Nephron progenitor cell (in vitro differentiated cells): ENCODE results near the gene LARGE2.

ENCODE experiments used
- DNase-seq: peaks from one replicate; pipeline ENCODE4 v3.0.0; 2021
- H3K27ac Mint-ChIP-seq: 2 replicates; pipeline ENCODE4 v1.8.0; 2021; ENCODE audit warnings: mild to moderate bottlenecking, moderate library complexity, mixed read lengths
- H3K27me3 Mint-ChIP-seq: 2 replicates; pipeline ENCODE4 v1.8.0; 2021; ENCODE audit warnings: mild to moderate bottlenecking, low read depth, mixed read lengths; ENCODE audit not compliant: poor library complexity
- H3K36me3 Mint-ChIP-seq: 2 replicates; pipeline ENCODE4 v1.8.0; 2021; ENCODE audit warnings: low read depth, mixed read lengths
- H3K4me1 Mint-ChIP-seq: 2 replicates; pipeline ENCODE4 v1.8.0; 2021; ENCODE audit warnings: mixed read lengths
- H3K4me3 Mint-ChIP-seq: 2 replicates; pipeline ENCODE4 v1.8.0; 2021; ENCODE audit warnings: mild to moderate bottlenecking, moderate library complexity, mixed read lengths
- H3K9me3 Mint-ChIP-seq: 2 replicates; pipeline ENCODE4 v1.8.0; 2021; ENCODE audit warnings: mild to moderate bottlenecking, moderate library complexity, mixed read lengths
- TF ChIP-seq, protein P1 (sequence below): fragments of 200-600 bp; sonication (generic); IDR thresholded peaks from 2 replicates; pipeline ENCODE4 v1.5.0; 2021; ENCODE audit warnings: antibody characterized with exemption

LARGE2 gene

DNA sequence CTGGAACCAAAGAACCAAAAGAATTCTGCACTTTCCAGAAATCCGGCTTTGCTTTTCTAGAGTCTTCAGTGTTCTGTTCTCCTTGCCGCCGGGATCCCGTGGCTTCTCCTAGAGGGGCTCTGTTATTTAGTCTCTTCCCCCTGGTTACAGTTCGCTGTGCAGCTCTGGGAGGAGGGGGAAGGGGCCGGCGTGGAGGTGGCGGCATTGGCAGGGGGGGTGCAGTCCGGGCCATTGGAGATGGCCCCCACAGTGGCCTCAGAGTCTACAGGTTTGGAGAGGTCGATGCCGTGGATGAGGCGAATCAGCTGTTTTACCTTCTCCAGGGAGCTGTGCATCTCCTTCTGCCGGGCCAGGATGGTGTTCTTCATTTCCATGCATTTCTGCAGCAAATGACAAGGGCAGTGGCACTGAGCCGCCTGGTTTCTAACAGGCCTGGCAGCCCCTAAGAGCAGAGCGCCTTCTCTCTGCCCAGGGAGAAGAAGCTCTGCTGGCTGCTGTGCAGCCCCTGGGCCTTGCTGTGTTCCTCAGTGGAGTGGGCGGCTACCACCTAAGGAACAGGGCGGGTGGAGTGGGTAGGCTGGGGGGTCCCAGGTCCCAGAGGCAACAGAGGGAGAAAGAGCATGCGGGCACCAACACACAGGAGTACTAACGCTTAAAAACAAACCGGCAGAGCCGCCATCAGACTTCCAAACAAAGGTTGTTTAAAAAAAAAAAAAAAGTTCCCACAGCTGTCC lies 11.6 kb downstream of the LARGE2 start:
- Mint-ChIP-seq H3K36me3 (peaks cover 50% of the 10 kb centered on the region), H3K4me1 (peaks cover 44% of the 10 kb centered on the region), H3K27ac (no peak overlapping the region), H3K9me3 (no peaks in the 10 kb centered on the region), H3K27me3 (peaks cover 6% of the 10 kb centered on the region), H3K4me3 (no peak overlapping the region)
- DNase-seq, result no peak
- TF ChIP-seq, protein P1, sequence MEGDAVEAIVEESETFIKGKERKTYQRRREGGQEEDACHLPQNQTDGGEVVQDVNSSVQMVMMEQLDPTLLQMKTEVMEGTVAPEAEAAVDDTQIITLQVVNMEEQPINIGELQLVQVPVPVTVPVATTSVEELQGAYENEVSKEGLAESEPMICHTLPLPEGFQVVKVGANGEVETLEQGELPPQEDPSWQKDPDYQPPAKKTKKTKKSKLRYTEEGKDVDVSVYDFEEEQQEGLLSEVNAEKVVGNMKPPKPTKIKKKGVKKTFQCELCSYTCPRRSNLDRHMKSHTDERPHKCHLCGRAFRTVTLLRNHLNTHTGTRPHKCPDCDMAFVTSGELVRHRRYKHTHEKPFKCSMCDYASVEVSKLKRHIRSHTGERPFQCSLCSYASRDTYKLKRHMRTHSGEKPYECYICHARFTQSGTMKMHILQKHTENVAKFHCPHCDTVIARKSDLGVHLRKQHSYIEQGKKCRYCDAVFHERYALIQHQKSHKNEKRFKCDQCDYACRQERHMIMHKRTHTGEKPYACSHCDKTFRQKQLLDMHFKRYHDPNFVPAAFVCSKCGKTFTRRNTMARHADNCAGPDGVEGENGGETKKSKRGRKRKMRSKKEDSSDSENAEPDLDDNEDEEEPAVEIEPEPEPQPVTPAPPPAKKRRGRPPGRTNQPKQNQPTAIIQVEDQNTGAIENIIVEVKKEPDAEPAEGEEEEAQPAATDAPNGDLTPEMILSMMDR, result no peak

DNA sequence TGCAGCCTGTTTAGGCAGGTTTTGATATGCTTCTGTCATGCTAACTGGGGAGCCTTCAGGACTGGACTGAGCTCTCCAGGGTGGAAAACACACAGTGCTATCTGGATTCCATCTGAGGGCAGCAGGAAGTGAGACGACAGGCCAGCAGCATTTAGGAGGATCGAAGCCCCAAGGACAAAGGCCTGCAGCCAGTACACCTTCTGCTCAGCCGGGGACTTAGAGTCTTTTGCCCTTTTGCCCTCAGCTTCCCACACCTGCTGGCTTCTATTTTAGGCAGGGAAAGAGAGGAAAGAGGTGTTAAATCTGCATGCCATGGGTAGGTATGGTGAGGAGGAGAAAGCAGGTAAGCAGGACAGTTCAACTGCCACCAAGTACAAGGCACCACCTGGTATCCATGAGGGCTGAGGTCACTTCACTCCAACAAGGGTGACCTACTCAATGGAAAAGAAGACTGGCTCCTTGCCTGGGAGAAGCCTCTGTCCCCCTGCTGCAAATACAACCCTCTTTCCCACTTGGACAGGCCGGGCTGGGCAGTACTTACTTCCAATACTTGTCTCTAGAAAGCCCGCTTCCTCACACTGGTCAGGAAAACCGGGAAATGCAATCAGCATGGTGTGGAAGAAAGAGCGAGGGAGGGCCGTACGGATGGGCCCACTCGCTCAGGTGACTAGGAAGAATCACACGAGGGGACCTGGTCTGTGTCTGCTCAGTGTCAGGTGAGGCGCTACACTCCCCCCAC lies 12.3 kb downstream of the LARGE2 start:
- peaks cover 50% of the 10 kb centered on the region for H3K36me3 Mint-ChIP-seq
- H3K4me3 Mint-ChIP-seq, result no peak overlapping the region
- H3K27me3 Mint-ChIP-seq, result peaks cover 4% of the 10 kb centered on the region
- H3K9me3 Mint-ChIP-seq, result no peaks in the 10 kb centered on the region
- peak overlapping the region; percentile 36 for H3K27ac Mint-ChIP-seq
- DNase-seq, result no peak
- peaks cover 37% of the 10 kb centered on the region for H3K4me1 Mint-ChIP-seq
- TF ChIP-seq, protein P1, result no peak

DNA sequence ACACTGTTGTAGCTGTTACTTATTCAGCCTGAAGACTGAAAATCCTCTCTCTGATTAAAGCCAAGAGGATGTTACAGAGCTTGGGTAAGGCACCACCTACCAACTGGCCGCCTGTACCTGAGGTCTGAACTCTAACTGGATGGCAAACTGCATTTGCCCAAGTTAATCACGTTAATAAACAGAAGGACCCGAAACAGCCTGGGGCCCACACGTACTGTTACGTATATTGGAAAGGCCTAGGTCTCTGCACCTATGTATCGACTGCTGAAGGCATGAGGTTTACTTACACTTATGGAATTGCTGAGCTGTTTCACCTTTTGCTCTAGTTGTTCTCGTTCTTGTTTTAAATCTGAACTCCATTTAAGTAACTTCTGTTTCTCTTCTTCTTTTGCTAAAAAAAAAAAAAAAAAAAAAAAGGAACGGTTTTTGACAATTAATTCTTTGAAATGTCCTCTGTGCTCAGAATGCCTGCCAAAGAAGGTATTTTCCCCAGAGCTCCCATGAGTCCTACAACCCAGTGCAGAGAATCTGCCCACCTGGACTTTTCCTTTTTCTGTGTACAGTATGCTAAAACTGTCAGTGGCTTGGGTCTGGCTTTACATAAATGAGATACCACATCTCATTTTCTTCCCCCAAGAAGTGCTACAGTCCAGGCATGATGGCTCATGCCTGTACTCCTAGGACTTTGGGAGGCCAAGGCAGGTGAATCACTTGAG lies 13.1 kb downstream of the LARGE2 start:
- Mint-ChIP-seq H3K4me1 (peaks cover 31% of the 10 kb centered on the region), H3K36me3 (peaks cover 52% of the 10 kb centered on the region), H3K27ac (no peak overlapping the region), H3K27me3 (no peaks in the 10 kb centered on the region), H3K9me3 (no peaks in the 10 kb centered on the region), H3K4me3 (no peak overlapping the region)
- TF ChIP-seq, protein P1, result no peak
- no peak for DNase-seq

DNA sequence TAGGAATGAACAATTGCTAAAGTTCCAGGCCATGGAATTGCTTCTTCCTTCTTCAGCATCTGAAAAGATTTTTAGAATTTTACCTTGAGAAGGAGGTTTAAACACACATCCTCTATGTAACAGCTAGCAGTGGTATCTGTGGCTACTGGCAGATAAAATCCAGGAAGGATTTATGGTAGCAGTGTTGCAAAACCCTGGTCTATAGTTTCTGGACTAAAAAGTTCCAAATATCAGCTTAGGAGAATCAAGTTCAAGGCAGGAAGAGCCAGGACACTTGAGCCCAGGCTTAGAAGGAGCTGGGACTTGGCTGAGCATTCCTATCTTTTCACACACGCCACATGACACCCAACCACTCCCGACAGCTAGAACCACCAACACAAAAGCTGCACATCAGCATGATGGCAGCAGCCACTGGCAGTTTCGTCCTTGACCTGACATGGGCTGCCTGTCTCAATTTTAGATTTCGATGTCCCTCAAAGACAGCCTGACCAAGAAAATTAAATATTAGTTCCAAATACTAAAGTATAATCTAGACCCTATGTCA lies 14.1 kb downstream of the LARGE2 start:
- Mint-ChIP-seq H3K36me3 (peaks cover 55% of the 10 kb centered on the region), H3K4me1 (peaks cover 25% of the 10 kb centered on the region), H3K27ac (no peak overlapping the region), H3K9me3 (no peaks in the 10 kb centered on the region), H3K4me3 (no peak overlapping the region), H3K27me3 (no peaks in the 10 kb centered on the region)
- no peak for DNase-seq
- TF ChIP-seq, protein P1, result no peak

DNA sequence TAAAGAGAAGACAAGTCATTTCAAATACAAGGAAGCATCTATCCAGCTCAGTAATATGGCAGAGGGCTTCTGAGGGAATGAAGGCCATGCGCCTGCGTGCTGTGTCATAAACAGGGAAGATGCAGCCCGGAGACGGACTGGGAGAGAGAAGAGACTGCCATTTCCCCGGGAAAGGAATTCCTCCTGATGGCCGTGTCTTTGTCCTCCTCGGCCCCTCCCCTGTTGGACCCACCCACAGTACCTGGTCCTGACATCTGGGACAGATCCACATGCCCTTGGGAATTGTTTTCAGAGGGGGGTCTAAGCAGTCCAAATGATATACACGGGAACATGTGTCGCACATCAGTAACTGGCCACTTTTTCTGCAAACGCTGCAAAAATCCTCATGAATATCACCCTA lies 15.5 kb downstream of the LARGE2 start:
- H3K36me3 Mint-ChIP-seq, result peaks cover 54% of the 10 kb centered on the region
- no peaks in the 10 kb centered on the region for H3K27me3 Mint-ChIP-seq
- TF ChIP-seq, protein P1, result no peak

More for the DNA sequence above, 15.5 kb downstream of the LARGE2 start:
- Mint-ChIP-seq H3K27ac (no peak overlapping the region), H3K4me1 (peaks cover 11% of the 10 kb centered on the region), H3K4me3 (no peak overlapping the region), H3K9me3 (no peaks in the 10 kb centered on the region)
- no peak for DNase-seq
